Skin epidermis (tissue), 12 donors: ENCODE results near the gene SMOC1.

Experiments used
- H3K27ac ChIP-seq, 21 experiments: fragments of 200-600 bp; sonication (generic) in 11 of 21; one replicate each; pipeline ENCODE4 v1.5.0; 2020; ENCODE audit warnings: mild to moderate bottlenecking in 3 of 21, inconsistent platforms in 2 of 21, moderate library complexity in 2 of 21
- H3K4me3 ChIP-seq, 7 experiments: fragments of 200-600 bp; sonication (generic) in 2 of 7; one replicate each; pipeline ENCODE4 v1.5.0; 2020; ENCODE audit warnings: inconsistent platforms in 2 of 7, mild to moderate bottlenecking in 2 of 7, moderate library complexity in 1 of 7

The SMOC1 gene

DNA sequence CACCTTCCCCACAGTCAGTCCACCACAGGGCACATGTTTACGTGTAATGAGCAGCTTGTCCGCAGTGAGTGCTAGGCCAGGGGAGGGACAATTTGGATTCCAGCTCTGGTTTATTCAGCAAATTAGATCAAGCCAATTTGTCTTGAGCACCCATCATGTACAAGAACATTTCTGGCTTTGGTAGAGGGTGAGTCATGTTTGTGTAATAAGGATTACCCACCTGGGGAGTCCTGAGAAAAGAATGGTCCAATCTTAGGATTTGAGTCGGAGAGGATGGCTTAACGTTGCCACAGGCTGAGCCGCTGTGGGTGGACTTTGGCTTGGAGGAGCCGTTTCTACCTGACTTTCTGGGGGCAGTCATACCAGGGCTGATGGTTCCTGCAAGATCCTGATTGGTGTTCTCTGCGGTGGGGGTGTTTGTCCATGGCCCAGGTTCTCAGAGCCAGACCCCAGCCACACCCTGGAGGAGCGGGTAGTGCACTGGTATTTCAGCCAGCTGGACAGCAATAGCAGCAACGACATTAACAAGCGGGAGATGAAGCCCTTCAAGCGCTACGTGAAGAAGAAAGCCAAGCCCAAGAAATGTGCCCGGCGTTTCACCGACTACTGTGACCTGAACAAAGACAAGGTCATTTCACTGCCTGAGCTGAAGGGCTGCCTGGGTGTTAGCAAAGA is 143.7 kb downstream of the SMOC1 start:
- Histone ChIP-seq H3K27ac (no peak overlapping the region), H3K4me3 (no peak overlapping the region)

DNA sequence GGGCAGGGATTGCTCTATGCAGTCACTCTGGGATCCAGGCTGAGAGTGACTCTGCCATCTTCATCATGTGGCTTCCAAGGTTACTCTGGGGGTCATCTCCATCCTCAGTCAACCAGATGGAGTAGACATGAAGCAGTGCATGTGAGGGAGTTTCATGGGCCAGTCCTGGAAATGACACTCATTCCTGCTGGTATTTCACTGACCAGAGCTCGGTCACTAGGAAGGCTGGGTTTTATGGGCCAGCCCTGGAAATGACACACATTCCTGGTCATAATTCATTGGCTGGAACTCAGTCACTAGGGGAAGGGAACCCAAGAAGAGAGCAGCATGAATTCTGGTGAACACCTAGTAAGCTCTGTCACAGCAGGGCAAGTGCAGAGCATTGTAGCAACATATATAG is 144.7 kb downstream of the SMOC1 start:
- no peak overlapping the region for H3K27ac ChIP-seq
- H3K4me3 ChIP-seq = no peak overlapping the region

DNA sequence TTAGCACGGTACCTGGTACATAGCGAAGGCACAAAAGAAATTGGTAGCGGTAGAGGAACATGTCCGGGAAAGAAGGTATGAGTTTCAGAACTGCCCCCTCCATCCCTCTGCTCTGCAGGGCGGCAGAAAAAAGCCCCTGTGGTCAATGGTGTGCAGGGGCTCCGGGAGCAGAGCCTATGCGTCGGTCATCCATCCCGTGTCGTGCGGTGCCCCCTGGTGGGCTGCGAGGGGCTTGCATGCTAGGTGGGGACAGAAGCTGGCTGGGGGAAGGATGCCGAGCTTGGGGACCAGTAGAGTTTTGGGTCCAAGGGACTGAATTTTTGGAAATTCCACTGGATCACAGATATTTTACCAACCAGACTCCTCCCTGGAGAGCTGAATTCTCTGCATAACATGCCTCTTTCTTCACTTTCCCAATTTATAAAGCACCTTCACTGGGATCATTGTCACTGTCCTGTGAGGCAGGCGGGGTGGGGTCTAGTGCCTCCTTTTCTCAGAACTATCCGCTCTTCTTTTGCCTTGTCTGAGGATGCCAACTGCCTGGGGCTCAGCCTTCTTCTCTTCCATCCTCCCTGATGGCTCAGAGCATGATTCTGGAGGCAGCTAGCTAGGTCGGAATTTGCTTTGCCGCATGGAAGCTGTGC is 148.7 kb downstream of the SMOC1 start:
- Histone ChIP-seq H3K27ac (no peak overlapping the region), H3K4me3 (no peak overlapping the region)

DNA sequence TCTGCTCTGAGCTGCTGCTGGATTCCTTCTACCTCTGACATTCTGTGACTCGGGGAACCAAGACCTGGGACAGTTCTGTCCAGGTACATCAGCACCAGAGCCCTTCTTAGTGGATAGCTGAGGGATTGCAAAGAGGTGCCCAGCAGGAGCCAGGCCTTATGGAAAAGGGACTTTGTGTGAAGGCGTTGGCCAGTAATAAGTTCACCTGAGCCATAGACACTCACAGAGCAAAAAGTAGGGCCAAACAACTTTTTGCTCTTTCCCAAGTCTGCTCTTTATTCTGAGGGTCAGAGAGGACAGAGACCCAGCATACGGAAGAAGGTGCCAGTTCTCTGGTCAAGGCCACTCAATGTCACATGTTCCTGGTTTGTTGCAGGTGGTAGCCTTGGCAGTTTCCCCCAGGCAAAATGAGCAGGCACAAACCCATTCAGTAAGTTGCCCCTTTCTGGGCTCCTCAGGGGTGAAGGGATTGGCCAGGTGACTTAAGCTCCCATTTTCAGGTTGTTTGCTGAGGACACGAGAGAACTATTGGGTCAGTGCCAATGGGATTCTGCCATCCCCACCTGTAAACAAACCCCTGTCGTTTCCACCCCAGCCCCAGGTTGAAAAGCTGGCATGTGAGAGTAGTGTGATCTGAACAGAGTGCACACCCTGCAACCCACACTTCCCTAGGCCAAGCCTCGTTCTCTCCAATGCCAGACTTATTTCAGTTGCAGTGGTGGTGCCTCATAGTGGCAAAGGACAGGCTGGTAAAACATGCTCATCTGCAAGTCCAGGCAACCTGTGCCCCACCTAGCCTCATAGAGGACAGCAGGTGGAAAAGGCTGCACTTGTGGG is 150.3 kb downstream of the SMOC1 start:
- H3K4me3 ChIP-seq = no peak overlapping the region
- no peak overlapping the region for H3K27ac ChIP-seq

DNA sequence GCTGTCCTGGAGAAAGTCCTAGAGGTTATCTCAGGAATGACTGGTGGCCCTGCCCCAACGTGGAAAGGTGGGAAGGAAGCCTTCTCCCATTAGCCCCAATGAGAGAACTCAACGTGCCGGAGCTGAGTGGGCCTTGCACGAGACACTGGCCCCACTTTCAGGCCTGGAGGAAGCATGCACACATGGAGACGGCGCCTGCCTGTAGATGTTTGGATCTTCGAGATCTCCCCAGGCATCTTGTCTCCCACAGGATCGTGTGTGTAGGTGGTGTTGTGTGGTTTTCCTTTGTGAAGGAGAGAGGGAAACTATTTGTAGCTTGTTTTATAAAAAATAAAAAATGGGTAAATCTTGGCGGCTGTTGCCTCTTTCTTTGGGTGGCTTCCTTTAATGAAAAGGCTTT is 152.8 kb downstream of the SMOC1 start:
- Histone ChIP-seq H3K4me3 (no peak overlapping the region), H3K27ac (no peak overlapping the region)

DNA sequence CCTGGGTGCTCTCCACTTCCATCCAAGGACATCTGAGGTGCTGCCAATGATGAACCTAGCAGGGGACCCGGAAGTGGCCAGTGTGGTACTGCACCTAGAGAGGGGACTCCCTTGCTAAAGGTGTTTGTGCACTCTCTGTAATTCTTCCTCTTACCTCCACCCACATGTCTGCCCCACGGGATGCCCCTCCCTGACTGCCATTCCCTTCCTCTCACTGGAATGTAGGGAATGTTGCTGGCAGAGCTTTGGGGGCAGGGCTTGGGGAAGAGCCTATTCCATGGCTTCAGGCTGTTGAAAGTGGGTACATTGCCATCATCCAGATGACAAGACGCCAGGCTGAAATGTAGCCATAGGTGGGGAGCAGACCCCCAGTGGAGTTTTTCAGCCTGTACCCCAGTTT is 153.2 kb downstream of the SMOC1 start:
- H3K4me3 ChIP-seq = no peak overlapping the region
- H3K27ac ChIP-seq = no peak overlapping the region

DNA sequence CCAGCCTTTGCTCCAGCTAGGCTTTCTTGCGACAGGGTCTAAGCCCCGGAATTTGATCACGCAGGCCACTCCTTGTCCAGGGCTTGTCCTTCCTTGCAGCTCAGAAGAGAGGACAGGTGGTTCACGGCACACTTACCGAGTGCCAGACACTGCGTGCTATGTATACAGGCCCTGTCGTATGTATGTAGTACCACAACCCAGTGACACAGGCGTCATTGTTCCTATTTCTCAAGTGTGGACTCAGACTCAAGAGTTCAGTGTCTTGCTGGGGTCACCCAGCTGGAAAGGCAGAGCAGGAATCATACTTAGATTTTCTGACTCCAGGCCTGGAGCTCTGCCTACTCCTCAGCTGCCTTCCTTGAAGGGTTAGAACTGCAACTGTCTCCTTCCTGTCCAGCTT is 153.9 kb downstream of the SMOC1 start:
- no peak overlapping the region for H3K4me3 ChIP-seq
- H3K27ac ChIP-seq = no peak overlapping the region

DNA sequence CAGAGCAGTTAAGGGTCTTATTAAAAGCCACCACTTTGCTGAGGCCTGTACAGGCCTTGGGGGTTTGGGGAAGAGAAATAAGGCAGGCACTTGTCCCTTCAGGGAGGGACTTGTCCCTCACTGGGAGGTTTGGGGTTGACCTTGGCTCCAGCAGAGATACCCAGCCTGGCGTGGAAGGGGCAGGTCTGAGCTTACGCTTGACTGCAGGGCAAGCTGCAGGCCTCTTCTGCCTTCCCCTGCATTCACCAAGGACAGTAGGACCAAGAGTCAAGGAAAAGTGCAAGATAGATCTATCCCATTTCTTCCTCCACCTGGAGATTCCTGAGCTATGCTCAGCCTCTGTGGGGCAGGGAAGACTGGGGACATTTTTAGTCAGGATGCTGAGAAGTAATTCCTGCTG is 154.3 kb downstream of the SMOC1 start:
- Histone ChIP-seq H3K27ac (no peak overlapping the region), H3K4me3 (no peak overlapping the region)

DNA sequence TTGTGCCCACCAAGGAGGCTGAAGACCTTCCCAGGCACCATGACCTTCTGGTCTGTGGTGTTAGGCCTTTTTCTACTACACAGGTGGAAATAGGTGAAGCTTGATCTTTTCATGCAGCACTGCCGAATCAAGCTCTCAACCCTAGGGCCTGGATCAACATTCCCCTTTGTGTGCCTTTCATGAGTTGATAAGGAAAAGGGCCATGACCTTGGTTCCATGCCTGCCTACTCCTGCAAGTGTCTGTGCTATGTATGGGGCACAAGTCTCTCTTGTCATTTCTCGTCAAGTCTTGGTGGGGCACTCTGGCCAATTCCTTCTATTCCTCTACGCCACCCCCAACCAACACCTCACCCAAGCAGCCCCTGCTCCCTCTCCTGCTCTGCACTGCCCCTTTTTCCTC is 155.0 kb downstream of the SMOC1 start:
- Histone ChIP-seq H3K27ac (no peak overlapping the region), H3K4me3 (no peak overlapping the region)

DNA sequence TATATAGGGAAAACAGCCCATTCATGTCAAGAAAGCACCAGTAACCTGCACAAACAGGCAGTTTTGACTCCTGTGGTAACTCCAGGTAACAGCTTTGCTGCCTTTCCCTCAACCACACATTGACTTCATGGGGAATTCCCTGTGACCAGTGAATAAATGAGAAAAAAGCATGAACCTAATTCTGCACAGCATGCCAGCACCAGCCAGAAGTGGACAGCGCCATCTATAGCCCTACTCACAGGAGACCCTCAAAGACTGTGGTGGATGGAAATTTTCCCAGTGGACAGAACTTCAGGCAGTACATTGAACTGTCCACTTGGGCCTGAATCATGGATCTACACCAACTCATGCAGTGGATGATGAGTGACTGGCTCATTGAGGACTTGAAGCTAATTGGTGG is 157.4 kb downstream of the SMOC1 start:
- no peak overlapping the region for H3K4me3 ChIP-seq
- no peak overlapping the region for H3K27ac ChIP-seq

DNA sequence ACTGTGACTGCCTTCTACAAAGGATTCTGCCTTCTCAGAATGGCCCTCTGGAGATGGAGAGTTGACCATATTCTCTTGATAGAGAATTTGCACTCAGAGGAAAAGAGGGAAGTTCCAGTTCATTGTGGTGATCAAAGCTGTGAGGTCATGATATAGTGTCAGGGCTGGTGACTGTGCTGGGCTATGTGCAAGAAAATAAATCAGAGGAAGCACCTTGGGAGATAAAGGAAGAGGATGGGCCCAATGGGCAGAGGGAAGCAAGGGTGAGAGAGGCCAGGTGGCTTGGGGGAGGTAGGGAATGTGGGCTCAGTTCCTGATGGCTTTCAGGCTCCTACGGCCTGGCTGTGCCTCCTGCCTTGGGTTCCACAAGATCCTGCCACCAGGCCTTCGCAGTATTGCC is 163.8 kb downstream of the SMOC1 start:
- Histone ChIP-seq H3K27ac (no peak overlapping the region), H3K4me3 (no peak overlapping the region)

DNA sequence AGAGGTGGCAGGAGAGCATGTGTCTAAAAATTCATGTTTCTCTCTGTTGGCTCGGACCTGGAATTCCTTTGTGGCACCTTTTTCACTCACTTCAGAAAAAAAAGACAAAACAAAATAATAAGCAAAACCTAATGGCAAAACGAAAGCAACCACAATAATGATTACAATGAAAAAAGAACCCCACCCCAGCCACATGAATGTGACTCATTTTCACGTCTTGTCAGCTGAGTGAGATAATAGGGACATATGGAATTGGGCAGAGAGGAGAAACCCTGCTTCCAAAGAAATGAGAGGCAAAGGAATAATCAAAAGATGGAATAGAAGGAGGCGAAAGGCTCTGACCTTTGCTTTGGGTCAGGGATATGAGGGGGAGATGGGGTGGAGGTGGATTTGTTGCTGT is 166.1 kb downstream of the SMOC1 start:
- Histone ChIP-seq H3K27ac (no peak overlapping the region), H3K4me3 (no peak overlapping the region)

DNA sequence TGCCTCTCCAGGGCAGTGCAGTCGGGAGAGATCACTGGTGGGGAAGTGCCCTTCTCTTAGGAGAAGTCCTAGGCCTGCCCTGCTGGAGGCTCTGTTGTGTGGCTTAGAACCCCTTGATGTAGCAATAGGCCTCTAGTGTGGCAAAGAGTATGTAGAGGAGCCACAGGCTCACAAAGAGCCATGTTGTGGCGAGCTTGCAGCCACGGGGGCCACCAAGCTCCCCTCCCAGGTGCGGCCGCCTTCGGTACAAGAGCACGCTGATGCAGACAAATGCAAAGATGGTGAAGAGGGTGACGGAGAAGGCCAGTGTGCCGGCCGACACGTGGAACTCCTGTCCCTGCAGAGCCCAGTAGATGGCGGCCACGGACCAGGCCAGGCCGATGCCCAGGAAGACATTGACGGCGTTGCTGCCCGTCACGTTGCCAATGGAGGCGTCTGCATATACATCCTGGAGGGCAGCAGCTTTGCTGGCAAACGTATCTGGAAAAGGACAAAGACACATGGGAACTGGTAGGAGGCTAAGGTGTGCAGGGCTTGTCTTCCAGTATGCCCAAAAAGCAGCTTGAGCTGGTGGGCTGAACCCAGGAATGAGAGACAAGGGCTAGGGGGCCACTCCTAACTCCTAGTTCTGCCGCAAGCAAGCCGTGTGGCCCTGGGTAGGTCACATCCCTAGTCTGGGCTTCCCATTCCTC is 166.8 kb downstream of the SMOC1 start:
- no peak overlapping the region for H3K27ac ChIP-seq
- H3K4me3 ChIP-seq = no peak overlapping the region

DNA sequence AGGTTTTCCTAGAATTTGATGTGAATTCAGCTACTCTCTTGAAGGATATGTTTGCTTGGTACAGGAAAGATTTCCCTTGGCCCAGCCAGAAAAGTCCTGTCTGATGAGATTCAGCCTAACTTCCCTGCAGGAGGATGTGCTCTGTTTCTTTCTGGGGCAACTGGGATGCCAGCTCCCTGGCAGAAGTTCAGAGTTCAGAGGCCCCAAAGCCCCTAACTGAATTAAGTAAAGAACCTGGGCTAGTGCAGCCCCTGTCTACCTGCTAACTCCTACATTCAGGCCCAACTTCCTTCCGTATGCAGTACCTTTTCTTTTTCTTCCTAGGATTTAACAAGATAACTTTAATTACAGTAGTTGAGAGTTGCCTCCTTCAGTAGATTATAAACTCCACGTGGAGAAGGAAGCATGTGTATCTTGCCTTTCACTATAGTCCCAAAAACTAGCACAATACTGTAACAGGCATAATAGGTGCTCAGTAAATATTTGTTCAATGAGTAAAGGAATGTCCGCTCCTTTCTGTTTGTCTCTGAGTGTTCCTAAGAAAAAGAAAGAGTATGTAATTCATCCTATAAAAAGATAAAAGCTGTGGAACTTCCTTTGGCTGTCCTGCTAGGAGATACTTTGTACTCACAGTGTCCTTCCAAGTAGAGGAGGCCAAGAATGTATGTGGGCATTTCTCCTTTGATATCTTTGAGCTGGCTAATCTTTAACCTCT is 168.5 kb downstream of the SMOC1 start:
- H3K27ac ChIP-seq = no peak overlapping the region

DNA sequence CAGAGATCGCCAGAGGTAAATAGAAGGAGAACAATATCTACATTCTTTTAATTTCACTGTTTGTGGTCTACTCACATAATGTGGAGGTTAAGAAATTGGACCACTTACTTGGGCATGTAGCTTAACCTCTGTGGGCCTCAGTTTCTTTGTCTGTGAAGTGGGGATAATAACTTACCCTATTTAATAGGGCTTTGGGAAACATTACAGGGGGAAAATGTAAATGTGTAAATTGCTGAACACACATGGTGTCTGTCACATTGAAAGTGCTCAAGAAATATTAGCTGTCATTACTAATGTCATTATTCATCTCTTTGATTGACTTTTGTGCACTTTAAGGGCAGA is 169.1 kb downstream of the SMOC1 start:
- Histone ChIP-seq H3K27ac (no peak overlapping the region), H3K4me3 (no peak overlapping the region)

More for the DNA sequence above, 168.5 kb downstream of the SMOC1 start:
- no peak overlapping the region for H3K4me3 ChIP-seq

DNA sequence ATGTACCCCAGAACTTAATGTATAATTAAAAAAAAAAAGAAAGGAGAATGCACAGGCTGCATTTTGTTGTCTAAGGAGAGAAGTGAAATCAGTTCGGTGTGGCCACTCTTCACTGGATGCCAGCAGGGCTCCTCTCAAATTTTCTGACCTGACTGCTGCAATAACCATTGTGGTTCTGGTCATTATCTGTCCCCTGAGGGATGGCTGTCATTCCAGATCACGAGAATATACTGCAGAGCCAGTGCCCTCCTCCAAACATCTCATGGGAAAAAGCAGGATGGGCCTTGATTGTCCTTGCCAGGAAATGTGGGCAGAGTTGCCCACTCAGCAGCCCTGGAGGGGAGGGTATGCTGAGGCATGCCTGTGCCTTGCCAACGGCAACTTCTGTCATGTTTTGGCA is 170.4 kb downstream of the SMOC1 start:
- Histone ChIP-seq H3K27ac (no peak overlapping the region), H3K4me3 (no peak overlapping the region)

DNA sequence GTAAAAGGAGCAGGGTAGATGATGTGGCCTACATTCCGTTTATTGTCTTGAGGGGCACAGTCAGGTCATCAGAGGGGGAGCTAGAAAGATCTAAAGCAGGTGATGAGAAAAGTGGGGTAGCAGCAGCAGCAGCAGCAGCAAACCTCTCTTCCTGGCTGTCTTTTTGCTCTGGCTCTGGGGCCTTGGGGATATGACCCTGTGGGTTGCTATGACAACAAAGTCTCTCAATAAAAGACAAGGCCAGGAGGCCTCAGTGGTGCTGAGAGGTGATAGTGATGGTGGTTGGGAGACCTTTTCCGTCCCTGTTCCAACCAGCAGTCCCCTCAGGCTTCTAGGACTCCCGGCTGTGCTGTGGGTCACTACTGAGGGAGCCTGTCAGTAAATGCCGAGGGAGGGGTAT is 170.9 kb downstream of the SMOC1 start:
- Histone ChIP-seq H3K4me3 (no peak overlapping the region), H3K27ac (no peak overlapping the region)

DNA sequence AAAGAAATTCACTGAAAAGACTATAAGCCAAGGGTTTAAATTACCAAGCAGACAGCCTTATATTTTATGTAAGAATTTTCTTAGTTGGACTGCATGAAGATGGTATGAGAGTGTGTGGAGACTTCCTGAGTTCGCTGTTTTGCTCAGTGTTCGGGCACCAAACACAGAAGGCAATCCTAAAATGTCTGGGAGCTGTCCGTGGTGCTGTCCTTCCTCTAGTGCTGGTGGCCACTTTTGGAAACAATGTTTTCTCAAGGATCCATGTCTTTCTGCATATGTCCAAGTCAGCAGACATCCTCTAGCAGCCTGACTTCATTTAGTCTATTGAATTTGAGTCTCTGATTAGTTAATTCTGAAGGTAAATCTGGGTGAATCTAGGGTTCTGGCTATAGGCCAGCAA is 173.8 kb downstream of the SMOC1 start:
- H3K4me3 ChIP-seq = no peak overlapping the region

DNA sequence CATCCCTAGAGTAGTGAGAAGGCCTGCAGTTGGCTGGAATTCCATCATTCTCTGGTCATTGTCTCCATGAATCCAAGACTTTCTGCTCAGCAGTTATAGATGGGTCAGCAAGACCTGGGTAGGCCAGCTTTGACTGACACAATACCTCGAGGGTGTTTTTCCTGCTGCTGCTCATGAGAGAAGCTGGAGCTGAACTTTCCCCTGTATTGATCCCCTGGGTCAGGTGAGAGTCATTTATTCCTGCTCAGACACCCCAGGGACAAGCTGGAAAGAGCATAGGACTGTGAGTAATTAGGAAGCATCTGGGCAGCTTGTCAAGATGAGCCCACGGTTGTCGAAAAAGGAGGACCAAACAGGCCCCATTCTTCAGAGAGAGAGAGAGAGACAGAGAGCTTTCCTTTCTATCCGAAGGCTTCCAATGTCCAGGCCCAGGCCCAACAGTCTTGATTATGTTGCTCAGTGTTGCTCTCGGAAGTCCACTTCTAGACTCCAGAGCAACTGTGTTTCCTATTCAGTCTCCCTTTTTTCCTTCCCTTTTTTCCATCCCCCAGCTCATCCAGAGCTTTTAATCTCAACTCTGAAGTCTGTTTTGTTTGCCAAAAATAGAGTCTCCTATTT is 178.4 kb downstream of the SMOC1 start:
- Histone ChIP-seq H3K4me3 (no peak overlapping the region), H3K27ac (no peak overlapping the region)

More for the DNA sequence above, 173.8 kb downstream of the SMOC1 start:
- no peak overlapping the region for H3K27ac ChIP-seq

DNA sequence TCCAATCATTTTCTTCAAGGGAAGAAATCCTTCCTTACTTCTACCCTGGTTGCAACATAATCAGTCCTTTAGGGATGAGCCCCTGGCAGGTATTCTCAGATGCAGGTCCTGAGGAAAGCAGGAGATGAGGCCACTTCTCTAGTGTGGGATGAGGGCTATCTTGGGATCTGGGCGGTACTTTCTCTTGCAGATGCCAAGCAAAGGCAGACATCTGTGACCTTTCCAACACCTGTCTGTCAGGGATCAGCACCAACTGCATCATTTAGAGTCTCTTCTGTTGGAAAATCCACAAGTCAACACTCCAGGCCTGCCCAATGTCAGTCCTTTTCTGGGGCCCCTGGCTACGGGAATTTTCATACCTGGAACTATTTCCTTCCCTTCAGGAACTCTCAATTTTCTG is 180.3 kb downstream of the SMOC1 start:
- no peak overlapping the region for H3K4me3 ChIP-seq
- no peak overlapping the region for H3K27ac ChIP-seq
